PC-3 (cell line): ENCODE measurements around the gene KIF1B. TPM values are rescaled to one million over a fixed set of nuclear protein-coding genes. Genes with fewer than 3 reads are reported as not detected.

Source experiments
- ATAC-seq: fragments of 200-7000 bp; cut with Tn5 transposase; 2 replicates; pipeline ENCODE4 v1.9.1; 2020; ENCODE audit warnings: mild to moderate bottlenecking, moderate library complexity
- BruUV-seq: library from RNA; stranded (reverse); fragments of 400-500 nt; replicated peaks from 2 replicates; lab custom pipeline; 2021; lab: Mats Ljungman, UMichigan
- CTCF ChIA-PET: fragments of 300-600 bp; sonication (Branson Sonifier 250); formaldehyde crosslinking; loops from one replicate; lab custom pipeline; 2022; ENCODE audit warnings: antibody characterized with exemption; lab: Charles Lee
- POLR2A ChIA-PET: fragments of 300-600 bp; sonication (Branson Sonifier 250); formaldehyde crosslinking; loops from one replicate; lab custom pipeline; 2022; ENCODE audit warnings: antibody characterized with exemption; ENCODE audit not compliant: unreplicated experiment; lab: Charles Lee
- DNase-seq: peaks from one replicate; pipeline ENCODE4 v3.0.0-alpha.2; 2015
- H2AFZ ChIP-seq: fragments of 300-600 bp; sonication (generic); 2 replicates; pipeline ENCODE4 v1.6.0; 2016; ENCODE audit warnings: antibody characterized with exemption, low read length
- H3F3A ChIP-seq: fragments of 300-600 bp; sonication (generic); one replicate; pipeline ENCODE4 v1.6.0; 2017; ENCODE audit warnings: antibody characterized with exemption, low read length, control low read depth, mild to moderate bottlenecking; ENCODE audit not compliant: unreplicated experiment
- H3K27ac ChIP-seq: fragments of 300-600 bp; sonication (generic); 2 replicates; pipeline ENCODE4 v1.5.1; 2016; ENCODE audit warnings: mild to moderate bottlenecking, low read length
- H3K27me3 ChIP-seq: fragments of 300-600 bp; sonication (generic); 2 replicates; pipeline ENCODE4 v1.6.1; 2016; ENCODE audit warnings: low read length, mixed read lengths
- H3K36me3 ChIP-seq: fragments of 300-600 bp; sonication (generic); 2 replicates; pipeline ENCODE4 v1.6.1; 2016; ENCODE audit warnings: low read depth, mixed run types, low read length, mixed read lengths
- H3K4me1 ChIP-seq: fragments of 300-600 bp; sonication (generic); 2 replicates; pipeline ENCODE4 v1.5.1; 2016; ENCODE audit warnings: low read length; ENCODE audit not compliant: insufficient read depth
- H3K4me2 ChIP-seq: fragments of 300-600 bp; sonication (generic); 2 replicates; pipeline ENCODE4 v1.6.0; 2016; ENCODE audit warnings: low read length
- H3K4me3 ChIP-seq: fragments of 300-600 bp; sonication (generic); 2 replicates; pipeline ENCODE4 v1.5.1; 2016; ENCODE audit warnings: mild to moderate bottlenecking, low read length, mixed read lengths
- H3K79me2 ChIP-seq: fragments of 300-600 bp; sonication (generic); 2 replicates; pipeline ENCODE4 v1.6.1; 2017; ENCODE audit warnings: low read length, mixed read lengths
- H3K9ac ChIP-seq: fragments of 300-600 bp; sonication (generic); 2 replicates; pipeline ENCODE4 v1.6.0; 2016; ENCODE audit warnings: mild to moderate bottlenecking, low read length
- H3K9me2 ChIP-seq: fragments of 300-600 bp; sonication (generic); replicated peaks from 2 replicates; pipeline ENCODE4 v1.6.1; 2016; ENCODE audit warnings: mixed run types, low read length, mixed read lengths
- H3K9me3 ChIP-seq: fragments of 300-600 bp; sonication (generic); 2 replicates; pipeline ENCODE4 v1.6.1; 2016; ENCODE audit warnings: low read length, mixed read lengths
- H4K20me1 ChIP-seq: fragments of 300-600 bp; sonication (generic); 2 replicates; pipeline ENCODE4 v1.6.1; 2016; ENCODE audit warnings: low read length, mixed read lengths
- CTCF ChIP-seq: fragments of 300-600 bp; sonication (generic); conservative IDR thresholded peaks from 2 replicates; pipeline ENCODE4 v1.5.1; 2017; ENCODE audit warnings: antibody characterized with exemption, low read depth, mild to moderate bottlenecking, low read length
- EZH2 ChIP-seq: fragments of 300-600 bp; sonication (generic); IDR thresholded peaks from one replicate; pipeline ENCODE4 v1.6.1; 2017; ENCODE audit warnings: antibody characterized with exemption, mild to moderate bottlenecking, low read length; ENCODE audit not compliant: unreplicated experiment
- EZH2phosphoT487 ChIP-seq: fragments of 300-600 bp; sonication (generic); IDR thresholded peaks from 2 replicates; pipeline ENCODE4 v1.6.1; 2018; ENCODE audit warnings: mild to moderate bottlenecking, antibody characterized with exemption, low read length, borderline replicate concordance
- intact Hi-C: fragments of 100-400 bp; cut with micrococcal nuclease; formaldehyde crosslinking; loops from 2 replicates; pipeline ENCODE4 v1.9.0; 2023
- total RNA-seq: library from RNA; depleted of rRNA; stranded (reverse); fragments of >200 nt; gene quantifications from 2 replicates; pipeline ENCODE4 v1.2.3, GENCODE V29; 2014

Gene KIF1B
- total RNA-seq, 1 experiment from 2014 or later = 21.4 TPM

GRCh38 chr1:10396870-10397269 is 186.5 kb downstream of the KIF1B start:
- no peak for ATAC-seq
- H2AFZ ChIP-seq = no peak overlapping the region
- BruUV-seq = no TSS peak
- no peaks in the 10 kb centered on the region for H3K9me2 ChIP-seq
- CTCF ChIA-PET = no interaction called here
- no peaks in the 10 kb centered on the region for H3K9me3 ChIP-seq
- no peak for DNase-seq
- peaks cover 28% of the 10 kb centered on the region for H3K79me2 ChIP-seq
- no peak overlapping the region for H3K4me2 ChIP-seq
- intact Hi-C loops = no loop called here
- POLR2A ChIA-PET = no interaction called here
- TF ChIP-seq EZH2phosphoT487 = no peak
- TF ChIP-seq CTCF = no peak
- no peak for TF ChIP-seq EZH2
- peaks cover 5% of the 10 kb centered on the region for H3K36me3 ChIP-seq
- H4K20me1 ChIP-seq = peaks cover 20% of the 10 kb centered on the region
- H3K4me1 ChIP-seq = peaks cover 15% of the 10 kb centered on the region
- no peaks in the 10 kb centered on the region for H3K27me3 ChIP-seq
- H3K9ac ChIP-seq = no peak overlapping the region
- no peak overlapping the region for H3K4me3 ChIP-seq
- H3F3A ChIP-seq = peaks cover 2% of the 10 kb centered on the region
- no peak overlapping the region for H3K27ac ChIP-seq

DNA sequence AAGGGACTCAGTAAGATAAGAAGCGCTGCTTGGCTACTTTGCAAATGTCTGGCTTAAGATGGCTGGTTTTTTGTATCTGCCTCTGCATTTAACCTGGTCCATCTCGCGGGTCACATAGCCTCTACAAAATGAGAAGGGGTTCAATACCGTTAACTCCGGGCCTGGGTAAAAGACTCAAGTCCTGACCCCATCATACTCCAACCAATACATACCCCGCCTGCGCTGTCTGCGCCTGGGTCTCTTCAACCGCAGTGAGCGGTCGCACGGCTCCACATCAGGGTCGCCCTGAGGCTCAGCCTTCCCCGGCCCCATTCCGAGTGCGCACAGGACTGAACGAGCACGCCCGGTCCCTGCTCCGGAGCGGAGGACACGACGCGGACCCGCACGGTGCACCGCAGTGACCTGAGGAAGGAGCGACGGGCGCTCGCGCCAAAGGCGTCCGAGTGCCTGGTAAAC is 187.9 kb downstream of the KIF1B start:
- peaks cover 35% of the 10 kb centered on the region for H3K79me2 ChIP-seq
- BruUV-seq = TSS peak; percentile 33
- ATAC-seq (no peak; the same call in 1 of the 2 replicates), DNase-seq (no peak)
- peak overlapping the region; percentile 98 for H2AFZ ChIP-seq
- no peaks in the 10 kb centered on the region for H3K27me3 ChIP-seq
- peaks cover 2% of the 10 kb centered on the region for H3F3A ChIP-seq
- H3K4me2 ChIP-seq = peak overlapping the region; percentile 99
- peak overlapping the region; percentile 57; the same call in 1 of the 2 replicates for H3K9ac ChIP-seq
- no peaks in the 10 kb centered on the region for H3K9me2 ChIP-seq
- intact Hi-C loops = loop anchor here (1.0 kb wide), 2 partner anchors 10 to 21 kb away; no protein-coding TSS in a partner anchor
- peaks cover 25% of the 10 kb centered on the region for H4K20me1 ChIP-seq
- no peaks in the 10 kb centered on the region for H3K9me3 ChIP-seq
- TF ChIP-seq CTCF (no peak), EZH2 (no peak), EZH2phosphoT487 (no peak)
- H3K27ac ChIP-seq = peak overlapping the region; percentile 44
- peaks cover 21% of the 10 kb centered on the region for H3K4me1 ChIP-seq
- ChIA-PET POLR2A (interaction anchor here (0.6 kb wide), 2 partner anchors 11 to 20 kb away, joined by 6 to 7 read pairs; no protein-coding TSS in a partner anchor), CTCF (interaction anchor here (0.6 to 1.1 kb wide), 2 partner anchors 11 to 40 kb away, joined by 3 to 4 read pairs; no protein-coding TSS in a partner anchor)
- peak overlapping the region; percentile 95 for H3K4me3 ChIP-seq
- peaks cover 10% of the 10 kb centered on the region for H3K36me3 ChIP-seq
